ENCODE data around the gene GMCL1. TPM values are rescaled to one million over a fixed set of nuclear protein-coding genes. Genes with fewer than 3 reads are reported as not detected.

The GMCL1 gene
- total RNA-seq, 1 donor from 2014 or later, result 25.6 TPM

Other genes starting within 250 kb of the GMCL1 start
- gene AAK1, start 185.9 kb upstream of the GMCL1 start, total RNA-seq, result 89.2 and 94.0 TPM in 2 replicates
- 36.2 and 38.0 TPM in 2 replicates for gene ANXA4, start 87.5 kb upstream of the GMCL1 start, total RNA-seq
- gene SNRNP27, start 64.3 kb downstream of the GMCL1 start, total RNA-seq, result 54.0 and 55.6 TPM in 2 replicates
- gene MXD1, start 85.4 kb downstream of the GMCL1 start, total RNA-seq, result 16.0 and 18.1 TPM in 2 replicates
- 0.44 and 0.91 TPM in 2 replicates for gene ASPRV1, start 132.0 kb downstream of the GMCL1 start, total RNA-seq

Measured in activated T-helper 1 cell treated with anti-CD3 and anti-CD28 coated beads, Interleukin-12 subunit alpha, Interleukin-12 subunit beta, Interleukin-2, Interleukin-4 antibody, amounts not matched to agents 30 ng/mL and 10 ng/mL and 1 ng/mL, durations not matched to agents 14 hours and 24 hours and 36 hours (primary cell).